HG03558 (cell line): Measurements from ENCODE around the gene CRYGS.
"Not testable (repeated sequence)": the region's sequence is repeated elsewhere in the genome, so short reads cannot be mapped to it uniquely, and the experiment has no call there.

ENCODE experiments used
- ATAC-seq: cut with Tn5 transposase; IDR thresholded peaks from one replicate; pipeline ENCODE4 v1.9.1; 2021; ENCODE audit warnings: moderate number of reproducible peaks; ENCODE audit not compliant: unreplicated experiment; ENCODE audit errors: extremely low read depth

The CRYGS gene

GRCh38 chr3:186498022-186498421 lies 46.2 kb downstream of the CRYGS start:
- not testable (repeated sequence) for ATAC-seq

GRCh38 chr3:186497608-186498007 lies 46.6 kb downstream of the CRYGS start:
- ATAC-seq, result no peak

GRCh38 chr3:186496635-186497034 lies 47.5 kb downstream of the CRYGS start:
- no peak for ATAC-seq

- no peak for ATAC-seq
Measured at GRCh38 chr3:186496016-186496415, 48.2 kb downstream of the CRYGS start.

GRCh38 chr3:186493525-186494255 lies 50.5 kb downstream of the CRYGS start:
- no peak for ATAC-seq

GRCh38 chr3:186492385-186492984 lies 51.7 kb downstream of the CRYGS start:
- ATAC-seq, result no peak

- no peak for ATAC-seq
Measured at GRCh38 chr3:186489507-186489906, 54.7 kb downstream of the CRYGS start.
